K562 (cell line): ENCODE data around the gene FAM107B. TPM values are rescaled to one million over a fixed set of nuclear protein-coding genes. Genes with fewer than 3 reads are reported as not detected.

Experiments used
- ATAC-seq: fragments of 200-7000 bp; cut with Tn5 transposase; 3 replicates; pipeline ENCODE4 v1.9.1; 2020; ENCODE audit warnings: moderate library complexity
- BruUV-seq: library from RNA; stranded (reverse); fragments of 400-500 nt; replicated peaks from 2 replicates; lab custom pipeline; 2021; lab: Mats Ljungman, UMichigan
- CTCF ChIA-PET: fragments of 300-600 bp; formaldehyde crosslinking; extraction: SDS; loops from one replicate; lab custom pipeline; 2021; ENCODE audit warnings: low intra/inter-chr PET ratio; lab: Yijun Ruan, JAX
- POLR2A ChIA-PET: fragments of 300-600, 350-650 bp; sonication (Branson Sonifier 250); formaldehyde crosslinking; extraction: SDS; loops from one replicate; lab custom pipeline; 2021; ENCODE audit warnings: antibody characterized with exemption, inconsistent platforms; lab: Yijun Ruan, JAX
- DNase-seq, 4 experiments: peaks; one replicate each; pipeline versions ENCODE4 v3.0.0 to v3.0.0-alpha.2; 2011 to 2018; ENCODE audit warnings: low spot score in 3 of 4, mixed read lengths in 3 of 4; ENCODE audit errors: extremely low read depth in 1 of 4
- FAIRE-seq: peaks from 2 replicates; lab custom pipeline; 2011; peaks lifted over from hg19 to GRCh38; lab: Jason Lieb, UNC
- H2AFZ ChIP-seq: 2 replicates; pipeline ENCODE4 v1.6.0; 2011; ENCODE audit warnings: low read depth, low read length, control low read depth, inconsistent platforms
- H3K27ac ChIP-seq: fragments of 200-600 bp; 3 replicates; pipeline ENCODE4 v1.8.0; 2011; ENCODE audit warnings: low read depth, mild to moderate bottlenecking, control low read depth, inconsistent platforms, low read length, moderate library complexity, mixed read lengths; ENCODE audit errors: extremely low read depth
- H3K27me3 ChIP-seq, 2 experiments: fragments of 300-600 bp in 1 of 2; 2 replicates in 1 of 2; 3 replicates in 1 of 2; pipeline versions ENCODE4 v1.6.0 to v1.8.0; 2011; ENCODE audit warnings: inconsistent platforms in 2 of 2, low read length in 2 of 2, mild to moderate bottlenecking in 1 of 2, mixed read lengths in 1 of 2, moderate library complexity in 1 of 2; ENCODE audit not compliant: control insufficient read depth in 2 of 2, insufficient read depth in 2 of 2
- H3K36me3 ChIP-seq: fragments of 300-600 bp; 3 replicates; pipeline ENCODE4 v1.8.0; 2011; ENCODE audit warnings: mild to moderate bottlenecking, low read length, inconsistent platforms; ENCODE audit not compliant: control insufficient read depth, insufficient read depth
- H3K4me1 ChIP-seq, 2 experiments: fragments of 200-600 bp in 1 of 2; replicated peaks in 1 of 2; 2 replicates in 1 of 2; 3 replicates in 1 of 2; pipeline versions ENCODE4 v1.5.1 to v1.8.0; 2011; ENCODE audit warnings: inconsistent platforms in 2 of 2, low read length in 2 of 2, mild to moderate bottlenecking in 1 of 2, mixed read lengths in 1 of 2, moderate library complexity in 1 of 2; ENCODE audit not compliant: control insufficient read depth in 2 of 2, insufficient read depth in 2 of 2
- H3K4me2 ChIP-seq: 2 replicates; pipeline ENCODE4 v1.6.1; 2011; ENCODE audit warnings: low read length, control low read depth, inconsistent platforms, mixed read lengths; ENCODE audit not compliant: insufficient read depth
- H3K4me3 ChIP-seq: fragments of 200-600 bp; sonication (generic), shearing (Covaris generic); 2 replicates; pipeline ENCODE4 v1.5.1; 2016; ENCODE audit warnings: control low read depth, inconsistent platforms
- H3K79me2 ChIP-seq: fragments of 200-600 bp; 3 replicates; pipeline ENCODE4 v1.8.0; 2011; ENCODE audit warnings: low read length, inconsistent platforms; ENCODE audit not compliant: control insufficient read depth, insufficient read depth
- H3K9ac ChIP-seq, 2 experiments: 2 replicates each; pipeline versions ENCODE4 v1.6.0 to v1.6.1; 2011; ENCODE audit warnings: low read depth in 2 of 2, low read length in 2 of 2, control low read depth in 1 of 2, inconsistent platforms in 1 of 2, mild to moderate bottlenecking in 1 of 2, mixed read lengths in 1 of 2; ENCODE audit not compliant: insufficient read depth in 1 of 2
- H3K9me1 ChIP-seq: one replicate; pipeline ENCODE4 v1.6.0; 2011; ENCODE audit warnings: inconsistent platforms, mild to moderate bottlenecking, low read length, moderate library complexity; ENCODE audit not compliant: control insufficient read depth, insufficient read depth
- H3K9me3 ChIP-seq: replicated peaks from 2 replicates; pipeline ENCODE4 v1.5.1; 2011; ENCODE audit warnings: low read depth, low read length, inconsistent platforms; ENCODE audit not compliant: control insufficient read depth, insufficient read depth
- H4K20me1 ChIP-seq: replicated peaks from 2 replicates; pipeline ENCODE4 v1.6.1; 2011; ENCODE audit warnings: low read length, inconsistent platforms, mixed read lengths; ENCODE audit not compliant: control insufficient read depth, insufficient read depth
- ARHGAP35 ChIP-seq: fragments of 450-650 bp; IDR thresholded peaks from 2 replicates; pipeline ENCODE4 v1.6.1; 2018; ENCODE audit not compliant: partially characterized antibody
- CREM ChIP-seq: IDR thresholded peaks from 2 replicates; pipeline ENCODE4 v1.6.1; 2014; ENCODE audit warnings: antibody characterized with exemption, low read depth
- MXI1 ChIP-seq: IDR thresholded peaks from 2 replicates; pipeline ENCODE4 v1.6.1; 2011; ENCODE audit warnings: low read depth, mild to moderate bottlenecking, improper control_type of control experiment, low read length
- NR2C2 ChIP-seq, 2 experiments: fragments of 200-800 bp in 1 of 2; sonication (Bioruptor generic) in 1 of 2; sonication (generic) in 1 of 2; formaldehyde crosslinking in 1 of 2; IDR thresholded peaks; 2 replicates each; pipeline versions ENCODE4 v1.6.1 to v1.8.0; 2016 to 2022; ENCODE audit warnings: mild to moderate bottlenecking in 1 of 2, missing compliant biosample characterization in 1 of 2, missing genetic modification characterization in 1 of 2, missing genetic modification reagents in 1 of 2
- SREBF2 ChIP-seq: sonication (generic); formaldehyde crosslinking; IDR thresholded peaks from 2 replicates; pipeline ENCODE4 v1.4.0; 2020; ENCODE audit warnings: mild to moderate bottlenecking, missing genetic modification reagents
- ZC3H8 ChIP-seq: fragments of 450-650 bp; IDR thresholded peaks from 2 replicates; pipeline ENCODE4 v1.6.1; 2017
- ZNF146 ChIP-seq: IDR thresholded peaks from one replicate; pipeline ENCODE4 v1.6.1; 2018; ENCODE audit warnings: missing compliant biosample characterization; ENCODE audit not compliant: unreplicated experiment
- ZNF165 ChIP-seq: fragments of 250-450 bp; sonication (Bioruptor Pico); IDR thresholded peaks from 2 replicates; pipeline ENCODE4 v1.4.0; 2020; ENCODE audit warnings: borderline replicate concordance
- ZNF175 ChIP-seq: fragments of 200-800 bp; sonication (Bioruptor generic); IDR thresholded peaks from 2 replicates; pipeline ENCODE4 v1.6.1; 2016; ENCODE audit warnings: low read depth, mild to moderate bottlenecking, missing genetic modification characterization, missing compliant biosample characterization
- WGBS: fragments of 100-300 bp; shearing (Covaris generic); methylation state at CpG from one replicate; pipeline ENCODE4 v1.1.6; 2016; ENCODE audit warnings: low coverage, mixed read lengths; ENCODE audit not compliant: insufficient coverage; ENCODE audit errors: missing lambda C conversion rate; 5-methylcytosine and 5-hydroxymethylcytosine counted together
- in situ Hi-C: fragments of 300-500 bp; cut with MboI; formaldehyde crosslinking; loops from 4 replicates; pipeline ENCODE4 v1.15.0; 2018; ENCODE audit warnings: inconsistent platforms, mixed read lengths
- intact Hi-C: fragments of 100-400 bp; cut with micrococcal nuclease; formaldehyde crosslinking; loops from 2 replicates; pipeline ENCODE4 v1.14.2; 2022
- polyA plus RNA-seq, 8 experiments: library from polyadenylated mRNA; depleted of rRNA in 4 of 8; stranded (reverse) in 5 of 8; unstranded in 3 of 8; fragments of >200 nt; fragmentation: Nextera tagmentation in 2 of 8; fragmentation: Illumina TruSeq in 1 of 8; extraction: Ambion mirVana in 2 of 8; extraction: Trizol in 1 of 8; gene quantifications; 2 replicates each; pipeline versions ENCODE4 v1.2.1 to v1.2.3, GENCODE V29; 2011 to 2014; ENCODE audit warnings: inconsistent platforms in 1 of 8, missing spikeins in 1 of 8
- total RNA-seq, 7 experiments: library from RNA; depleted of rRNA in 6 of 7; stranded (reverse); fragments of >200 nt in 6 of 7; fragmentation: Illumina TruSeq in 2 of 7; extraction: Trizol in 2 of 7; gene quantifications; 2 replicates each; pipeline versions ENCODE4 v1.2.1 to v1.2.3, GENCODE V29; 2011 to 2021; ENCODE audit warnings: low replicate concordance in 1 of 7

FAM107B gene
- total and polyA plus RNA-seq, 9 of the 15 experiments (the other 6 are each of a cell fraction or from before 2014, with no cell fraction given): 0.40 to 2.8 (median 1.4) TPM

DNA sequence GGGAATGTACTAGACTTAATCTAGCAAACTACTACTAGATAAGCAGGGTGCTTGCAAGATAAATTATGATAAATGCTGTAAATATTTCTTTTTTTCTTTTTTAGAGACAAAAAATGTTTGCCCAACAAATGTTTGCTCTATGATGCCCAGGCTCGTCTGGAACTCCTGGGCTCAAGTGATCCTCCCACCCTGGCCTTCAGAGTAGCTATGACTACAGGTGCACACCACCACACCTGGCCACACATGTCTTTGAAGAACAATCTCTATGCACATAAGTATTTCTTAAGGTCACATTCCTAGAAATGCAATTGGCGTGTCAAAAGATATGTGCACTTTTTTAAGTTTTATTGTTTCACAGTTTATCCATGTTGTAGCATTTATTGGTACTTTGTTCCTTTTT, 264.4 kb downstream of the FAM107B start:
- DNase-seq (no peak), ATAC-seq (no peak), FAIRE-seq (no peak)
- Histone ChIP-seq H3K4me2 (no peak overlapping the region), H4K20me1 (no peaks in the 10 kb centered on the region), H3K79me2 (no peaks in the 10 kb centered on the region), H3K9ac (no peak overlapping the region), H3K4me1 (no peaks in the 10 kb centered on the region), H3K9me1 (no peaks in the 10 kb centered on the region), H3K9me3 (no peaks in the 10 kb centered on the region), H3K27ac (no peak overlapping the region), H2AFZ (no peak overlapping the region), H3K4me3 (no peak overlapping the region), H3K36me3 (no peaks in the 10 kb centered on the region), H3K27me3 (peaks cover 2 to 15% of the 10 kb centered on the region in 2 experiments; a peak in 2 of 5 replicates)
- 0% methylated on average over 2 of the region's 2 CpGs for WGBS
- ChIA-PET CTCF (no interaction called here), POLR2A (no interaction called here)
- in situ Hi-C loops: no loop called here
- intact Hi-C loops: no loop called here
- TF ChIP-seq ZNF175 (CRISPR knock-in tag): no peak
- TF ChIP-seq ZNF165 (CRISPR knock-in tag): no peak
- TF ChIP-seq ZC3H8: no peak
- no peak for TF ChIP-seq ARHGAP35
- TF ChIP-seq NR2C2 (CRISPR knock-in tag; IDR thresholded peaks at IDR 0.05): no peak
- no peak for TF ChIP-seq NR2C2 (tag; IDR thresholded peaks at IDR 0.05)
- no peak for TF ChIP-seq ZNF146
- no peak for TF ChIP-seq MXI1
- no peak for TF ChIP-seq SREBF2 (CRISPR knock-in tag)
- no peak for TF ChIP-seq CREM
- no TSS peak for BruUV-seq
